Measurements from ENCODE around the gene NDUFS4.
A peak's percentile ranks its signal among the peaks of the same experiment; 100 is the strongest.
"Not testable (repeated sequence)": the region's sequence is repeated elsewhere in the genome, so short reads cannot be mapped to it uniquely, and the experiment has no call there.

Gene NDUFS4

DNA sequence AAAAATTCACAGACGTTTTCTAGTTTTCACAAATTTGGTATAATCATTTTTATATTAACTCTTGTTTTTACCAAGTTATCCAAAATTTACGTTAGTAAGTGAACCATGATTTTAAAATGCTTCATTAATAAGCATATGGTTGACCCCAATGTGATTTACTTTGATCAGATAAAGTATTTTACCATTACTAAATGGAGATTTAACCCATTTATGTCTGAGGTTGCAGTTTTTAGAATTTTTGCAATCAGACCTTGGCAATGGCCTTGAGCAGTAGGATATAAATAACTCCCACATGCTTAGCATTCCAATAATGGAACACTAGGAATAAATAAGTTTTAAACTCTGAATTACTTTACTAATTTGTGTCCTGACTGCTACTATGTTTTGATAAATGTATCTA lies 84.6 kb downstream of the NDUFS4 start:
- intact Hi-C loops (cut with DNase I), result no loop called here
- DNase-seq, result no peak

- DNase-seq, result no peak
- intact Hi-C loops (cut with DNase I), result no loop called here
Observed at GRCh38 chr5:53649352-53649751, 88.9 kb downstream of the NDUFS4 start.

DNA sequence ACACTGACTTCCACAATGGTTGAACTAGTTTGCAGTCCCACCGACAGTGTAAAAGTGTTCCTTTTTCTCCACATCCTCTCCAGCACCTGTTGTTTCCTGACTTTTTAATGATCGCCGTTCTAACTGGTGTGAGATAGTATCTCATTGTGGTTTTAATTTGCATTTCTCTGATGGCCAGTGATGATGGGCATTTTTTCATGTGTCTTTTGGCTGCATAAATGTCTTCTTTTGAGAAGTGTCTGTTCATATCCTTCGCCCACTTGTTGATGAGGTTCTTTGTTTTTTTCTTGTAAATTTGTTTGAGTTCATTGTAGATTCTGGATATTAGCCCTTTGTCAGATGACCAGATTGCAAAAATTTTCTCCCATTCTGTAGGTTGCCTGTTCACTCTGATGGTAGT lies 100.1 kb downstream of the NDUFS4 start:
- DNase-seq; intact Hi-C loops (cut with DNase I): not testable (repeated sequence)

GRCh38 chr5:53665313-53665712 lies 104.9 kb downstream of the NDUFS4 start:
- intact Hi-C loops (cut with DNase I), result not testable (repeated sequence)
- peak in 2 of 10 donors; percentile 51 to 70 for DNase-seq

- intact Hi-C loops (cut with DNase I), result no loop called here
- no peak for DNase-seq
Observed at GRCh38 chr5:53667621-53668020, 107.2 kb downstream of the NDUFS4 start.

DNA sequence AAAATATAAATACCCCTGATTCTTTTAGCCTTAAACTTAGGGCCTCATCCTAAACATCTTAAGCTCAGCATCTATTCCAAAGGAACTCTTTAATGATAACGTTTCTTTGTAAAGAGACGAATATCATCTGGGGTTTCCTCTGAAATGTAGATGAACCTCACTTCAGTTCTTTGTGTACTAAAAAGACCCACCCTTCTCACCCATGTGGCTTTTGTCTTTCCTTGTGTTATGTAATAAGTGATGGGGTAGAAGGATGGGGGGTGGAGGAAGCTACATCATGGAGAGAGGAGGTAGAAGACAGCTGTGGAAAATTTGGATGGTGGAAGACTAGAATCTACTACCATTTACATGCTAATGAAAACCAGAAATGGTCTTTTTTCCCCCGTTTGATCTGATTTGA lies 111.0 kb downstream of the NDUFS4 start:
- intact Hi-C loops (cut with DNase I), result no loop called here

DNA sequence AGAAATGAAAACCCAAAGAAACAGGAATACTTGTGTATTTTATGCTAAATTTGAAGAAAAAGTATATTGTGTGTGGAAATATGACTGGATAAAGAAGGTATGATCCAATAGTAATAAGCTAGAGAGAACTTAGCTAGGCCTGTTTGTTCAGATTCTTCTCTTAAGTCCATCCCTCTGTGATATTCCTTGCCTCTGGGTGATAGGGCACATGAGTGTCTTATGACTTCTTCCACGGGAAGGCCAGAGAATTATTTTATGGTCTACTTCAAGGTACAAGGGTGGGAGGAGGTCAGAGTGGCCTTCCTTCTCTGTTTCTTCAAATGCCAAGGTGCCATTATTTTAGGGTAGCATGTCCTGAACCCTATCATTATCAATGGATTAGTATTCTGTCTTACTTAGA lies 113.7 kb downstream of the NDUFS4 start:
- DNase-seq, result no peak
- intact Hi-C loops (cut with DNase I), result no loop called here

More for the DNA sequence above, 111.0 kb downstream of the NDUFS4 start:
- no peak for DNase-seq

DNA sequence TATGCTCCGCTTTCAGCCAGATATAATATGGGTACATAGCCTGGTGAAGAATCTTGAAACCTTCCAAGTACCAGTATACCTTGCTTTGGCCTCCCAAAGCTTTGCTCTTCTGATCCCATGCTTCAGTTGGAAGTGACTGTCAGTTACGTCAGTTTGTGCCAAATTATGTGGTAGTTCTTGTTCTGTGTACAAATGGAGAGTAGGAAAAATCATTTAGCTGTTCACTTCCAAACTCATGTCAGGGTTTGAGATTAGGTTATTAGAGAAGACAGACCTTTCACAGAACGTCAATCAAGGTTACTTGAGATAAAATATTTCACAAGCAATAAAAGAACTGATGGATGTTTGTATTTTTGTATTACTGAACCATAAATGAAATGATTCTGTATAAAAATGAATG lies 117.2 kb downstream of the NDUFS4 start:
- DNase-seq, result no peak
- intact Hi-C loops (cut with DNase I), result no loop called here

GRCh38 chr5:53678981-53679660 lies 118.7 kb downstream of the NDUFS4 start:
- intact Hi-C loops (cut with DNase I), result no loop called here
- DNase-seq, result no peak

GRCh38 chr5:53681079-53681478 lies 120.6 kb downstream of the NDUFS4 start:
- no peak for DNase-seq

GRCh38 chr5:53691014-53691413 lies 130.6 kb downstream of the NDUFS4 start:
- no peak for DNase-seq
- intact Hi-C loops (cut with DNase I), result no loop called here

More at GRCh38 chr5:53681079-53681478, 120.6 kb downstream of the NDUFS4 start:
- intact Hi-C loops (cut with DNase I), result no loop called here

- intact Hi-C loops (cut with DNase I), result no loop called here
- no peak for DNase-seq
Observed at GRCh38 chr5:53694520-53695022, 134.1 kb downstream of the NDUFS4 start.

GRCh38 chr5:53710405-53710804 lies 150.0 kb downstream of the NDUFS4 start:
- intact Hi-C loops (cut with DNase I); DNase-seq: not testable (repeated sequence)

DNA sequence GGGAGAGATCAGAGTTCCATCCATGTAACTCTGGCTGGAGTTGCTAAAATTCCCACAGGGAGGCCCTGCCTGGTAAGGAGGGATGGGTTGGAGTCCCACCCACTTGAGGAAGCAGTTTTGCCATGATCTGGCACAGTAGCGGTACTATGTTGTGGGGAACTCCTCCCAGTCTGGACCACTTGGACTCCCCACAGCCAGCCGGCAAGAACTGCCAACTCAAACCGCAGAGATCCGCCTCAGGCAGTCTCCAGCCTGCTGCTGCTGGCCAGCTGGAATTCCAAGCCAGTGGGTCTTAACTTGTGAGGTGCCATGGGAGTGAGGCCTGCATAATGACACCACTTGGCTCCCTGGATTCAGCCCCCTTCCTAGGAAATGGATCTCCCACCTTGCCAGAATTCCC lies 151.9 kb downstream of the NDUFS4 start:
- intact Hi-C loops (cut with DNase I), result no loop called here
- DNase-seq, result peak in 1 of 10 donors; percentile 28

DNA sequence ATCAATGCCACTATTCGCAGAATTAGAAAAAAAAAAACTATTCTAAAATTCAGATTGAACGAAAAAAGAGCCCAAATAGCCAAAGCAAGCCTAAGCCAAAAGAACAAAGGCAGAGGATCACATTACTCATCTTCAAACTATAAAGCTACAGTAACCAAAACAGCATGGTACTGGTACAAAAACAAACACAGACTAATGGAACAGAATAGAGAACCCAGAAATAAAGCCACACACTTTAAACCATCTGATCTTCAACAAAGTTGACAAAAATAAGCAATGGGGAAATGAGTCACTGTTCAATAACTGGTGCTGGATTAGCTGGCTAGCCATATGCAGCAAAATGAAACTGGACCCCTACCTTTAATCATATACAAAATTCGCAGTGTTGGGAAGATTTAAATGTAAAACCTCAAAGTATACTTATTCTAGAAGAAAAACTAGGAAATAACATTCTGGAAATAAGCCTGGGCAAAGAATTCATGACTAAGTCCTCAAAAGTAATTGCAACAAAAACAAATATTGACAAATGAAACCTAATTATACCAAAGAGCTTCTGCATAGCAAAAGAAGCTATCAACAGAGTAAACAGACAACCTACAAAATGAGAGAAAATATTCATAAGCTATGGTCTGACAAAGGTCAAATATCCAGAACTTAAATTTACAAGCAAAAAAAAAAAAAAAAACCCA lies 153.7 kb downstream of the NDUFS4 start:
- intact Hi-C loops (cut with DNase I), result no loop called here
- DNase-seq, result no peak

- no peak for DNase-seq
- intact Hi-C loops (cut with DNase I), result no loop called here
Observed at GRCh38 chr5:53714667-53715010, 154.2 kb downstream of the NDUFS4 start.

DNA sequence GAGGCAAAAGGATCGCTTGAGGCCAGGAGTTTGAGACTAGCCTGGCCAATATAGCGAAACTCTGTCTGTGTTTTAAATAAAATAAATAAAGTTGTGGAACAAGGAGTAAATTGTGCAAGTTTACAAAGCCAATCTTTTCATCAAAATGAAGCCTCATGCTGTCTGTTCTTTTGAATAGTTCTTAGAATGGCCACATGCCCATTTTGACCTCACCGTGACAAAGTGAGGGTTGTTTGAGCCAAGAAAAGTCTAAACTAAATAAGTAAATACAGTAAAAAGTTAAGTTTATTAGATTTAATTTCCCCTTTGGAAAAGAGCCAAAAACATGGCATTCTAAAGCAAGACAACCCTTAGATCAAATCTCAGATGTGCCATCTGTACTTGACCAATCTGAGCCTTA lies 165.7 kb downstream of the NDUFS4 start:
- DNase-seq, result no peak
- intact Hi-C loops (cut with DNase I), result no loop called here

DNA sequence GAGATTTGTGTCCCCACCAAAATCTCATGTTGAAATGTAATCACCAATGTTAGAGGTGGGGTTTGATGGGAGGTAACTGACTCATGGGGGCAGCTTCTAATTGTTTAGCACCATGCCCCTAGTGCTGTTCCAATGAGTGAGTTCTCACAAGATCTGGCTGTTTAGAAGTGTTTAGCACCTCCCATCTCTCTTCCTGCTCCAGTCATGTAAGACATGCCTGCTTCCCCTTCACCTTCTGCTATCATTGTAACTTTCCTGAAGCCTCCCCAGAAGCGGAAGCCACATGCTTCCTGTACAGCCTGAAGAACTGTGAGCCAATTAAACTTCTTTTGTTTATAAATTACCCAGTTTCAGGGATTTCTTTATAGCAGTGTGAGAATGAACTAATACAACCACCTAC lies 170.5 kb downstream of the NDUFS4 start:
- DNase-seq, result no peak
- intact Hi-C loops (cut with DNase I), result no loop called here

Measured in posterior cingulate gyrus (tissue), 11 donors.